Measurements from ENCODE around the gene UGT1A9. TPM values are rescaled to one million over a fixed set of nuclear protein-coding genes. Genes with fewer than 3 reads are reported as not detected.

The UGT1A9 gene
- total RNA-seq, 1 experiment from 2014 or later, result not detected

- Histone ChIP-seq H3K18ac (ENCODE audit: insufficient read length, low read depth, low read length) (peak overlapping the region; percentile 53), H4K20me1 (ENCODE audit: control insufficient read depth, insufficient read depth, insufficient read length) (no peaks in the 10 kb centered on the region), H3K27ac (ENCODE audit: insufficient read length, low read depth, low read length) (no peak overlapping the region), H4K8ac (replicated peaks; ENCODE audit: insufficient read length, low read depth, low read length) (no peak overlapping the region), H3K14ac (ENCODE audit: insufficient read depth, low read length) (no peak overlapping the region), H3T11ph (ENCODE audit: low read length) (no peak overlapping the region), H3K23ac (ENCODE audit: insufficient read length, low read depth, low read length) (no peak overlapping the region), H3K79me1 (ENCODE audit: insufficient read depth, low read depth, low read length, poor library complexity, severe bottlenecking) (no peaks in the 10 kb centered on the region), H3K79me2 (ENCODE audit: insufficient read depth, low read length) (no peaks in the 10 kb centered on the region), H2BK120ac (ENCODE audit: low read depth, low read length, poor library complexity, severe bottlenecking) (no peak overlapping the region), H4K5ac (ENCODE audit: insufficient read length, low read depth, low read length) (no peak overlapping the region), H3K23me2 (ENCODE audit: insufficient read length, low read depth, low read length, poor library complexity, severe bottlenecking) (no peaks in the 10 kb centered on the region), H3K56ac (ENCODE audit: insufficient read length, low read depth, low read length) (no peak overlapping the region), H3K9ac (ENCODE audit: extremely low read depth, insufficient read length, low read length) (no peak overlapping the region), H2AK5ac (ENCODE audit: insufficient read length, low read length) (no peak overlapping the region), H2BK15ac (ENCODE audit: low read depth, low read length) (no peak overlapping the region), H3K4me2 (ENCODE audit: insufficient read depth, insufficient read length, low read length) (no peak overlapping the region), H3K4ac (ENCODE audit: low read depth, low read length) (no peak overlapping the region), H2BK20ac (ENCODE audit: low read depth, low read length, poor library complexity, severe bottlenecking) (no peak overlapping the region), H4K91ac (ENCODE audit: insufficient read length, low read depth, low read length) (no peak overlapping the region), H2BK5ac (ENCODE audit: insufficient read length, low read length) (no peak overlapping the region), H2BK12ac (ENCODE audit: insufficient read length, low read depth, low read length) (peak overlapping the region; percentile 17), H3K27me3 (ENCODE audit: insufficient read depth, low read length) (no peaks in the 10 kb centered on the region), H3K9me3 (ENCODE audit: control insufficient read depth, low read depth, low read length) (no peaks in the 10 kb centered on the region), H3K4me1 (ENCODE audit: insufficient read depth, low read length) (peaks cover 3% of the 10 kb centered on the region; the same call in 1 of the 2 replicates), H2AFZ (ENCODE audit: low read length) (no peak overlapping the region)
- Mint-ChIP-seq H3K36me3 (ENCODE audit: insufficient read depth in 1 of 3, low read depth in 3 of 3) (no peaks in the 10 kb centered on the region; a peak in 2 of 7 replicates), H3K4me1 (peaks cover 24 to 29% of the 10 kb centered on the region in 2 experiments), H3K4me3 (no peak overlapping the region), H3K27ac (peak overlapping the region in 1 of 3 experiments; percentile 54; a peak in 1 of 7 replicates), H3K9me3 (no peaks in the 10 kb centered on the region; a peak in 2 of 5 replicates), H3K27me3 (ENCODE audit: low read depth) (no peaks in the 10 kb centered on the region; the same call in 1 of the 2 replicates)
- no CpG with 5 or more reads among the region's 11 CpGs for WGBS (ENCODE audit: extremely low coverage, insufficient read length, low lambda C conversion rate)
- no peak for DNase-seq
- TF ChIP-seq, protein P1, sequence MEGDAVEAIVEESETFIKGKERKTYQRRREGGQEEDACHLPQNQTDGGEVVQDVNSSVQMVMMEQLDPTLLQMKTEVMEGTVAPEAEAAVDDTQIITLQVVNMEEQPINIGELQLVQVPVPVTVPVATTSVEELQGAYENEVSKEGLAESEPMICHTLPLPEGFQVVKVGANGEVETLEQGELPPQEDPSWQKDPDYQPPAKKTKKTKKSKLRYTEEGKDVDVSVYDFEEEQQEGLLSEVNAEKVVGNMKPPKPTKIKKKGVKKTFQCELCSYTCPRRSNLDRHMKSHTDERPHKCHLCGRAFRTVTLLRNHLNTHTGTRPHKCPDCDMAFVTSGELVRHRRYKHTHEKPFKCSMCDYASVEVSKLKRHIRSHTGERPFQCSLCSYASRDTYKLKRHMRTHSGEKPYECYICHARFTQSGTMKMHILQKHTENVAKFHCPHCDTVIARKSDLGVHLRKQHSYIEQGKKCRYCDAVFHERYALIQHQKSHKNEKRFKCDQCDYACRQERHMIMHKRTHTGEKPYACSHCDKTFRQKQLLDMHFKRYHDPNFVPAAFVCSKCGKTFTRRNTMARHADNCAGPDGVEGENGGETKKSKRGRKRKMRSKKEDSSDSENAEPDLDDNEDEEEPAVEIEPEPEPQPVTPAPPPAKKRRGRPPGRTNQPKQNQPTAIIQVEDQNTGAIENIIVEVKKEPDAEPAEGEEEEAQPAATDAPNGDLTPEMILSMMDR (conservative IDR thresholded peaks at IDR 0.05), result no peak
These were observed 20.0 kb downstream of the UGT1A9 start for GRCh38 chr2:233691443-233692433.

Measured in H9 (cell line).